Mammary epithelial cell (primary cell): ENCODE measurements around the gene MCM9.

Experiments
- EZH2 ChIP-seq: IDR thresholded peaks from 2 replicates; pipeline ENCODE4 v1.6.1; 2012; ENCODE audit warnings: low read length, inconsistent platforms, borderline replicate concordance
- TF ChIP-seq, protein P1 (sequence below), 2 donors: IDR thresholded peaks in 1 of 2; conservative IDR thresholded peaks in 1 of 2; 2 replicates each; pipeline ENCODE4 v1.5.1; 2011 to 2012; ENCODE audit warnings: inconsistent platforms in 2 of 2, low read length in 2 of 2, mild to moderate bottlenecking in 2 of 2, control low read depth in 1 of 2, low read depth in 1 of 2; ENCODE audit not compliant: insufficient read depth in 1 of 2; ENCODE audit errors: extremely low read depth in 1 of 2

DNA sequence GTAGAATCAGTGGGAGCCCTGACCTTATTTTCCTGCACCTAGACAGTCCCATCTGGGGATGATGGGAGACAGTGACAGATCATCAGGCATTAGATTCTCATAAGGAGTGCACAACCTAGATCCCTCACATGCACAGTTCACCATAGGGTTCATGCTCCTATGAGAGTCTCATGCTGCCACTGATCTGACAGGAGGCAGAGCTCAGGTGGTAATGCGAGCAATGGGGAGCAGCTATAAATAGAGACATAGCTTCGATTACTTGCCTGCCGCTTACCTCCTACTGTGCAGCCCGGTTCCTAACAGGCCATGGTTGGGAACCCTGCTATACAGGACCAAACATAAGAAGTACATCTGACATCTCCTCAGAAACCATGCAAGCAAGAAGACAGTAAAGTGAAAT, 72.5 kb downstream of the MCM9 start:
- TF ChIP-seq, protein P1, sequence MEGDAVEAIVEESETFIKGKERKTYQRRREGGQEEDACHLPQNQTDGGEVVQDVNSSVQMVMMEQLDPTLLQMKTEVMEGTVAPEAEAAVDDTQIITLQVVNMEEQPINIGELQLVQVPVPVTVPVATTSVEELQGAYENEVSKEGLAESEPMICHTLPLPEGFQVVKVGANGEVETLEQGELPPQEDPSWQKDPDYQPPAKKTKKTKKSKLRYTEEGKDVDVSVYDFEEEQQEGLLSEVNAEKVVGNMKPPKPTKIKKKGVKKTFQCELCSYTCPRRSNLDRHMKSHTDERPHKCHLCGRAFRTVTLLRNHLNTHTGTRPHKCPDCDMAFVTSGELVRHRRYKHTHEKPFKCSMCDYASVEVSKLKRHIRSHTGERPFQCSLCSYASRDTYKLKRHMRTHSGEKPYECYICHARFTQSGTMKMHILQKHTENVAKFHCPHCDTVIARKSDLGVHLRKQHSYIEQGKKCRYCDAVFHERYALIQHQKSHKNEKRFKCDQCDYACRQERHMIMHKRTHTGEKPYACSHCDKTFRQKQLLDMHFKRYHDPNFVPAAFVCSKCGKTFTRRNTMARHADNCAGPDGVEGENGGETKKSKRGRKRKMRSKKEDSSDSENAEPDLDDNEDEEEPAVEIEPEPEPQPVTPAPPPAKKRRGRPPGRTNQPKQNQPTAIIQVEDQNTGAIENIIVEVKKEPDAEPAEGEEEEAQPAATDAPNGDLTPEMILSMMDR (conservative IDR thresholded peaks at IDR 0.05 in 1 of 2, IDR thresholded peaks at IDR 0.05 in 1 of 2; ENCODE audit: extremely low read depth in 1 of 2, insufficient read depth in 1 of 2, low read depth in 1 of 2, low read length in 2 of 2): no peak
- no peak for TF ChIP-seq EZH2
